Heart left ventricle (tissue), 16 donors: Measurements from ENCODE around the gene NFATC1. TPM values are rescaled to one million over a fixed set of nuclear protein-coding genes. Genes with fewer than 3 reads are reported as not detected.

Experiments used
- ATAC-seq, 4 donors: fragments of 200-7000 bp; cut with Tn5 transposase; one replicate each; pipeline ENCODE4 v1.9.1; 2020 to 2022; ENCODE audit warnings: moderate library complexity in 4 of 4, mild to moderate bottlenecking in 3 of 4, moderate number of reproducible peaks in 1 of 4
- DNase-seq, 5 donors: peaks; one replicate each; pipeline ENCODE4 v3.0.0-alpha.2; 2020
- H3K27ac ChIP-seq, 12 donors: fragments of 200-600 bp; sonication (generic) in 4 of 12; one replicate each; pipeline versions ENCODE4 v1.5.0 to v1.8.0; 2016 to 2022; ENCODE audit warnings: mild to moderate bottlenecking in 2 of 12
- H3K27me3 ChIP-seq, 9 donors: fragments of 200-600 bp; sonication (generic) in 2 of 9; one replicate each; pipeline versions ENCODE4 v1.5.1 to v1.8.0; 2016 to 2022; ENCODE audit warnings: mild to moderate bottlenecking in 3 of 9
- H3K36me3 ChIP-seq, 9 donors: fragments of 200-600 bp; sonication (generic) in 2 of 9; one replicate each; pipeline versions ENCODE4 v1.5.0 to v1.8.0; 2018 to 2022; ENCODE audit warnings: mild to moderate bottlenecking in 2 of 9
- H3K4me1 ChIP-seq, 12 donors: fragments of 200-600 bp; sonication (generic) in 4 of 12; one replicate each; pipeline versions ENCODE4 v1.5.0 to v1.8.0; 2016 to 2022; ENCODE audit warnings: mild to moderate bottlenecking in 3 of 12
- H3K4me3 ChIP-seq, 12 donors: fragments of 200-600 bp; sonication (generic) in 4 of 12; one replicate each; pipeline versions ENCODE4 v1.5.0 to v1.8.0; 2017 to 2022; ENCODE audit warnings: mild to moderate bottlenecking in 9 of 12, moderate library complexity in 4 of 12
- H3K9me3 ChIP-seq, 12 donors: fragments of 200-600 bp; sonication (generic) in 4 of 12; one replicate each; pipeline versions ENCODE4 v1.5.0 to v1.8.0; 2016 to 2022; ENCODE audit warnings: mild to moderate bottlenecking in 1 of 12
- CTCF ChIP-seq, 12 donors: fragments of 200-600 bp; sonication (generic) in 4 of 12; IDR thresholded peaks; one replicate each; pipeline versions ENCODE4 v1.5.0 to v1.8.0; 2018 to 2022; ENCODE audit warnings: antibody characterized with exemption in 12 of 12, mild to moderate bottlenecking in 5 of 12
- POLR2A ChIP-seq, 2 donors: fragments of 450-650 bp; IDR thresholded peaks; one replicate each; pipeline ENCODE4 v1.6.1; 2017; ENCODE audit warnings: antibody characterized with exemption in 2 of 2, mild to moderate bottlenecking in 2 of 2, moderate library complexity in 2 of 2
- WGBS, 4 donors: extraction: QIAGEN DNeasy Blood & Tissue Kit in 2 of 4; methylation state at CpG; one replicate each; pipeline versions ENCODE4 v1.1.5 to v1.1.7; 2013 to 2018; 5-methylcytosine and 5-hydroxymethylcytosine counted together
- intact Hi-C, 10 donors: fragments of 100-400 bp; cut with DNase I; formaldehyde crosslinking; loops; one replicate each; pipeline versions ENCODE4 v1.11.1 to v1.14.2; 2022
- polyA plus RNA-seq, 2 donors: library from polyadenylated mRNA; stranded (reverse); fragments of 200-250 nt; gene quantifications; one replicate each; pipeline ENCODE4 v1.2.3, GENCODE V29; 2013
- total RNA-seq, 9 donors: library from RNA; depleted of rRNA in 2 of 9; stranded (reverse); fragments of >200 nt in 2 of 9; fragmentation: NEBNext Ultra II Directional in 3 of 9; extraction: Animal tissue kit (Norgen Biotek cat#: 25700) in 3 of 9; gene quantifications; one replicate each; pipeline versions ENCODE4 v1.1.0 to v1.2.4, GENCODE V29; 2016 to 2023
- donor health status: ischemic (EF 13 %, LVEDD 7.1; RV severe dilation, severe dysfunction).
- donor health status: healthy with polysubstance abuse.
- donor health status: DM: no; HTN: yes; CAD: no.
- donor health status: DM: no; HTN: no; CAD: no.
- donor health status: ischemic (EF 25% LVEDD 6.9; RV normal size, moderate dysfunction).
- donor health status: ischemic (EF 25% LVEDD 5.7; RV mildly dilated, moderate dysfunction).
- donor health status: healthy.
- donor health status: DM: yes; HTN: yes; CAD: no.
- donor health status: ischemic (EF 35%, LVEDD 5.7; RV mildly dilated, moderate dysfunction).
- donor health status: nonischemic (EF 11% LVEDD 7.7; RV severe dilation, severe dysfunction).
- donor health status: DM: yes; HTN: yes; CAD: no.
- donor health status: PGD.
- donor health status: ischemic (EF 29% LVEDD 5.4; RV normal size, mild dysfunction).
- donor health status: nonischemic (EF 23%, LVEDD 6.1; RV moderate dilation, normal function).

The NFATC1 gene
- total and polyA plus RNA-seq, 11 donors = 6.5 to 26.7 (median 15.3) TPM

GRCh38 chr18:79397247-79397829 is 1.6 kb downstream of the NFATC1 start:
- intact Hi-C loops = loop anchor here in 8 of 10 donors (5.0 to 10.0 kb wide), 5 partner anchors 60 to 637 kb away; partner anchors contain the start of gene RBFA (in 1 of the 8)
- Histone ChIP-seq H3K27me3 (peaks cover 0 to 26% (median 0%) of the 10 kb centered on the region in 9 donors), H3K4me3 (peak overlapping the region in 6 of 12 donors; percentile 59 to 80 (median 73)), H3K27ac (no peak overlapping the region), H3K9me3 (no peaks in the 10 kb centered on the region), H3K4me1 (peaks cover 0 to 67% (median 40%) of the 10 kb centered on the region in 12 donors), H3K36me3 (no peaks in the 10 kb centered on the region)
- TF ChIP-seq POLR2A (IDR thresholded peaks at IDR 0.05) = no peak
- TF ChIP-seq CTCF (IDR thresholded peaks at IDR 0.05) = no peak
- DNase-seq (peak in 2 of 5 donors; percentile 17 to 53), ATAC-seq (no peak)
- WGBS, 4 donors = 82 to 95% (median 94%) methylated on average over 27 of the region's 27 CpGs

GRCh38 chr18:79397830-79398761 is 2.4 kb downstream of the NFATC1 start:
- peaks cover 2 to 70% (median 43%) of the 10 kb centered on the region in 12 donors for H3K4me1 ChIP-seq
- peak overlapping the region in 2 of 12 donors; percentile 10 to 81 for H3K4me3 ChIP-seq
- H3K36me3 ChIP-seq = no peaks in the 10 kb centered on the region
- DNase-seq (peak in 4 of 5 donors; percentile 18 to 51 (median 30)), ATAC-seq (no peak)
- 83 to 95% (median 88%) methylated on average over 33 to 38 of the region's 38 CpGs for whole genome bisulfite sequencing, 4 donors
- no peak for TF ChIP-seq CTCF (IDR thresholded peaks at IDR 0.05)
- no peak for TF ChIP-seq POLR2A (IDR thresholded peaks at IDR 0.05)
- no peak overlapping the region for H3K27ac ChIP-seq
- H3K27me3 ChIP-seq = peaks cover 0 to 20% (median 0%) of the 10 kb centered on the region in 9 donors
- no peaks in the 10 kb centered on the region for H3K9me3 ChIP-seq
- intact Hi-C loops = loop anchor here in 8 of 10 donors (5.0 to 10.0 kb wide), 5 partner anchors 59 to 637 kb away; partner anchors contain the start of gene RBFA (in 1 of the 8)

GRCh38 chr18:79399275-79400081 is 3.7 kb downstream of the NFATC1 start:
- TF ChIP-seq POLR2A (IDR thresholded peaks at IDR 0.05) (no peak), CTCF (IDR thresholded peaks at IDR 0.05) (no peak)
- Histone ChIP-seq H3K27ac (peak overlapping the region in 10 of 12 donors; percentile 67 to 94 (median 84)), H3K36me3 (no peaks in the 10 kb centered on the region), H3K9me3 (no peaks in the 10 kb centered on the region), H3K4me1 (peaks cover 5 to 70% (median 49%) of the 10 kb centered on the region in 12 donors), H3K27me3 (peaks cover 0 to 11% (median 0%) of the 10 kb centered on the region in 9 donors), H3K4me3 (peak overlapping the region; percentile 56 to 96 (median 81))
- whole genome bisulfite sequencing, 4 donors = 21 to 28% (median 21%) methylated on average over 54 to 79 of the region's 79 CpGs
- DNase-seq = peak in 4 of 5 donors; percentile 30 to 73 (median 32)
- intact Hi-C loops = loop anchor here (5.0 to 10.0 kb wide), 7 partner anchors 55 to 635 kb away; partner anchors contain the start of gene RBFA (in 1 of the 10)
- no peak for ATAC-seq
